Activated naive CD4-positive, alpha-beta T cell treated with anti-CD3 and anti-CD28 coated beads, Interleukin-2, amount 10 ng/mL, durations not matched to agents 7 days and 5 days (primary cell): ENCODE data around the gene CCDC97.
"Not testable (repeated sequence)": the region's sequence is repeated elsewhere in the genome, so short reads cannot be mapped to it uniquely, and the experiment has no call there.

Experiments used
- CTCF ChIA-PET: fragments of 350-600 bp; sonication (Branson Sonifier 250); formaldehyde crosslinking; loops from one replicate; lab custom pipeline; 2021; ENCODE audit warnings: antibody characterized with exemption; lab: Charles Lee
- DNase-seq: peaks from one replicate; pipeline ENCODE4 v3.0.0-alpha.2; 2020
- H3K27ac Mint-ChIP-seq: one replicate; pipeline ENCODE4 v1.8.0; 2021; ENCODE audit warnings: mild to moderate bottlenecking, moderate library complexity, mixed read lengths
- H3K27me3 Mint-ChIP-seq: one replicate; pipeline ENCODE4 v1.8.0; 2021; ENCODE audit warnings: mild to moderate bottlenecking, mixed read lengths
- H3K36me3 Mint-ChIP-seq: one replicate; pipeline ENCODE4 v1.8.0; 2021; ENCODE audit warnings: mixed read lengths
- H3K4me1 Mint-ChIP-seq: one replicate; pipeline ENCODE4 v1.8.0; 2021; ENCODE audit warnings: mixed read lengths
- H3K4me3 Mint-ChIP-seq: one replicate; pipeline ENCODE4 v1.8.0; 2021; ENCODE audit warnings: mild to moderate bottlenecking, moderate library complexity, mixed read lengths
- H3K9me3 Mint-ChIP-seq: one replicate; pipeline ENCODE4 v1.8.0; 2021; ENCODE audit warnings: mixed read lengths

Gene CCDC97

DNA sequence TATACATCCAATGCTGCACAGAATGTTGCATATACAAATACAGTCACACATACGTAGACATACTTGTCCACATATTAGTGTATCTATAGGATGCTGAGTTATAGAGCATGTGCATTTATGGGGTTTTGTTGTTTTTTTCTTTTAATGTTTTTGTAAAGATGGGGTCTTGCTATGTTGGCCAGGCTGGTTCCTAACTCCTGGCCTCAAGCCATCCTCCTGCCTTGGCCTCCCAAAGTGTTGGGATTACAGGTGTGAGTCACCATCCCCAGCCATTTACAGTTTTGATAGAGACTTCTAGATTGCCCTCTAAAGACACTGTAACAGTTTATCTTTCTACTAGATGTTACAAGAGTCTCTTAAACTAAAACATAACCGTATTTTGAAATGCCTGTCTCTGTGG, 31.5 kb upstream of the CCDC97 start:
- Mint-ChIP-seq H3K36me3 (peaks cover 69% of the 10 kb centered on the region), H3K9me3 (no peaks in the 10 kb centered on the region), H3K27me3 (no peaks in the 10 kb centered on the region), H3K27ac (no peak overlapping the region), H3K4me1 (no peaks in the 10 kb centered on the region), H3K4me3 (no peak overlapping the region)
- DNase-seq, result no peak
- CTCF ChIA-PET, result no interaction called here

DNA sequence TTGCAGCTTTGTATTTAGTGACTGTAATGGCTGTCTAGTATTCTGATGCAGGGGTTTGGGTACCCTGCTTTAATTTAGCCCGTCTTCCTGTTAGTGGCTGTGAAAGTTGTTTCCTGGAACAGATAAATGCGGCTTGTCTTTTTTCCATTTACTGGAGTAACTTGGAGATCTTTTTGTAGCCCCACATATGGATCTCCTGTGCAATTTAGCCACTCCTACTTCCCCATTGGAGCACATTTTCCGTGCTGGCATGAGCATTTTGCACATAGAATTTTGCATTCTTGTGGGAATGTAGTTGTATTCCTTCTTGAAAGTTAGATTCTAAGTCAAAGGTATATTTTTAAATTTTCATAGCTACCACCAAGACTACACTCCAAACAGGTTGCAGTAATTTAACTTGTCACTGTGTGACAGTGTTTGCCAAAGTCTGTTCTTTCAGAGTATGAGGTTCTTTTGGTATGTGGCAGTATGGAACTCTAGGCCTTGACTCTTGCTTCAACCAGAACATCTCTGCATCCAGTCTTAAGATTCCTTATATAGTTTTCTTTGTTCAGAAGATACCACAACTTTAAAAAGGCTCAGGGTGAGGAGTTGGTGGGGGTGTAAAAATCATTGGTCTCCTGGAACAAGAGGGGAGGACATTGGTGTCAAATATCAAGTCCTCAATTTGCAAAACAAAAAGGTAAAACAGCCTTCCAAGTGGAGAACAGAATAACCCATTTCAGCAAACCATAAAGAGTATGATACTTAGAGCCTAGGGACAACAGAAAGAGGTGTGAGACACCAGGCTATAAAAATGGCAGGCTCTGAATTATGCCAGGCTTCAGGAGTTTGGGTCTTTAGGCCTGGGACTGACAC, 21.1 kb upstream of the CCDC97 start:
- CTCF ChIA-PET, result interaction anchor here (0.8 to 1.2 kb wide), 2 partner anchors 20 to 159 kb away, joined by 3 read pairs; no protein-coding TSS in a partner anchor
- Mint-ChIP-seq H3K36me3 (peaks cover 68% of the 10 kb centered on the region), H3K9me3 (no peaks in the 10 kb centered on the region), H3K4me1 (peaks cover 7% of the 10 kb centered on the region), H3K27ac (peak overlapping the region; percentile 71), H3K4me3 (no peak overlapping the region), H3K27me3 (no peaks in the 10 kb centered on the region)
- no peak for DNase-seq

GRCh38 chr19:41289814-41290213, 20.2 kb upstream of the CCDC97 start:
- DNase-seq, H3K27ac Mint-ChIP-seq, H3K27me3 Mint-ChIP-seq, CTCF ChIA-PET, H3K4me3 Mint-ChIP-seq, H3K9me3 Mint-ChIP-seq, H3K4me1 Mint-ChIP-seq: not testable (repeated sequence)
- peaks cover 73% of the 10 kb centered on the region for H3K36me3 Mint-ChIP-seq

GRCh38 chr19:41294393-41294792, 15.6 kb upstream of the CCDC97 start:
- no peak overlapping the region for H3K4me3 Mint-ChIP-seq
- no peaks in the 10 kb centered on the region for H3K27me3 Mint-ChIP-seq
- H3K27ac Mint-ChIP-seq, result no peak overlapping the region
- no peak for DNase-seq
- peaks cover 36% of the 10 kb centered on the region for H3K4me1 Mint-ChIP-seq
- H3K9me3 Mint-ChIP-seq, result no peaks in the 10 kb centered on the region
- H3K36me3 Mint-ChIP-seq, result peaks cover 76% of the 10 kb centered on the region
- CTCF ChIA-PET, result interaction anchor here (1.0 to 1.2 kb wide), 2 partner anchors 11 to 20 kb away, joined by 3 read pairs; no protein-coding TSS in a partner anchor

DNA sequence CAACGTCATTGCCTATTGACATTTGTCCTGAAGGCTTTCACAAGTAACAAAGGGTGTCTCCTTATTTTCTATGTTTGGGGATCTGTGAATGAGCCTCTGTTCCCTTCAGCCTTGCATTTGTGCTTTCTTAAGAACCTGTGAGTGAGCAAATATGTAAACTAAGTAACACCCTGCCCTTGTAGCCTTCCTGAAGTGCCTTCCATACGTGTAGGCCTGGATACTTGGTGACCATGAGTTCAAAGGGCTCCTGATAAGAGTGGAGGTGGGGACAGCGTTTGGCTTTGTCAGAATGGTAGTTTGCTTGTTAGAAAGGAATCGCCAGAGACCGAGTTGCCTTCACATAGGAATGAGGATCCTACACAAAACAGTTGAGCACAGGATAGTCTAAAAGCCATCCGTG, 14.5 kb upstream of the CCDC97 start:
- CTCF ChIA-PET, result interaction anchor here (0.9 to 1.8 kb wide), 2 partner anchors 10 to 13 kb away, joined by 3 read pairs; no protein-coding TSS in a partner anchor
- H3K4me1 Mint-ChIP-seq, result peaks cover 47% of the 10 kb centered on the region
- H3K4me3 Mint-ChIP-seq, result no peak overlapping the region
- H3K27me3 Mint-ChIP-seq, result no peaks in the 10 kb centered on the region
- no peak for DNase-seq
- no peaks in the 10 kb centered on the region for H3K9me3 Mint-ChIP-seq
- peaks cover 84% of the 10 kb centered on the region for H3K36me3 Mint-ChIP-seq
- peak overlapping the region; percentile 69 for H3K27ac Mint-ChIP-seq

GRCh38 chr19:41296433-41296871, 13.5 kb upstream of the CCDC97 start:
- Mint-ChIP-seq H3K36me3 (peaks cover 86% of the 10 kb centered on the region), H3K27me3 (no peaks in the 10 kb centered on the region), H3K4me3 (no peak overlapping the region), H3K4me1 (peaks cover 56% of the 10 kb centered on the region), H3K27ac (peak overlapping the region; percentile 75), H3K9me3 (no peaks in the 10 kb centered on the region)
- no peak for DNase-seq
- CTCF ChIA-PET, result interaction anchor here (0.9 to 1.8 kb wide), 2 partner anchors 9 to 12 kb away, joined by 3 read pairs; no protein-coding TSS in a partner anchor

DNA sequence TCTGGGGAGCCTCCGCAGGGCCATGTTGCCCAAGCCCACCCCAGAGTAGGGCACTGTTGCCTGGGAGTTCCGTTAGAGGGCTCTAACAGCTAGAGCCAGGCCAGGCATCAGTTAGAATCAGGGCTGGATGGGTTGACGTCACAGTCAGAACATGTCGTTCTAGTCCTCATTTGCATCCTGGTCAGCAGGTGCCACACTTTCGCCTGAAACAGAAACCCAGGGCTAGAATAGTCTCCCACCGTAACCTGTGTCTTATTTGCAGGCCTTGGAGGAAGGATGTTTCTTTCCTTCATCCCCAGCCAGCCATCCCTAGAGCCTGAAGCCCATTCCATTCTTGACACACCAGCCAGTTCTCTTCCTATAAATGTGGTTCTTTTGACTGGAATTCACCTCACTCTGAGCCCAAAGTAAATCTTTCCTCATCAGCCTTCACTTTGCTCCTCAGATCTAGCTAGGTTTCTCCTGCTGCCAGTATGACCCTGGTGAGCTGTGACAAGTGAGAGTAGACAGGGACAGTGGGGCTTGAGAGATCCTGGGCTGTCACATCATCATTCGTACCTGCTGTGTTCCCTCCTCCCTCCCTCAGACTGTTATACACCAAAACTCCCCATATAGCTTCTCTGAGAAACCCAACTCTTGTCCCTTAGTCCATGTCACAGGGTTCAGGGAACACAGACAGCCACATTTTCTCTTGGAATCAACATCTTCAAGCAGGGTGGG, 12.2 kb upstream of the CCDC97 start:
- CTCF ChIA-PET, result interaction anchor here (0.5 to 2.9 kb wide), 4 partner anchors 12 to 90 kb away, joined by 3 to 20 read pairs (median 4); partner anchors contain the start of gene CCDC97
- peaks cover 85% of the 10 kb centered on the region for H3K36me3 Mint-ChIP-seq
- no peaks in the 10 kb centered on the region for H3K27me3 Mint-ChIP-seq
- H3K27ac Mint-ChIP-seq, result peak overlapping the region; percentile 64
- H3K9me3 Mint-ChIP-seq, result no peaks in the 10 kb centered on the region
- no peak overlapping the region for H3K4me3 Mint-ChIP-seq
- DNase-seq, result no peak
- H3K4me1 Mint-ChIP-seq, result peaks cover 70% of the 10 kb centered on the region

GRCh38 chr19:41298348-41298964, 11.5 kb upstream of the CCDC97 start:
- Mint-ChIP-seq H3K36me3 (peaks cover 87% of the 10 kb centered on the region), H3K4me1 (peaks cover 76% of the 10 kb centered on the region), H3K27ac (peak overlapping the region; percentile 64), H3K4me3 (no peak overlapping the region), H3K27me3 (no peaks in the 10 kb centered on the region), H3K9me3 (no peaks in the 10 kb centered on the region)
- DNase-seq, result no peak
- CTCF ChIA-PET, result interaction anchor here (1.1 to 2.9 kb wide), 3 partner anchors 11 to 95 kb away, joined by 4 to 20 read pairs (median 4); partner anchors contain the start of gene CCDC97

DNA sequence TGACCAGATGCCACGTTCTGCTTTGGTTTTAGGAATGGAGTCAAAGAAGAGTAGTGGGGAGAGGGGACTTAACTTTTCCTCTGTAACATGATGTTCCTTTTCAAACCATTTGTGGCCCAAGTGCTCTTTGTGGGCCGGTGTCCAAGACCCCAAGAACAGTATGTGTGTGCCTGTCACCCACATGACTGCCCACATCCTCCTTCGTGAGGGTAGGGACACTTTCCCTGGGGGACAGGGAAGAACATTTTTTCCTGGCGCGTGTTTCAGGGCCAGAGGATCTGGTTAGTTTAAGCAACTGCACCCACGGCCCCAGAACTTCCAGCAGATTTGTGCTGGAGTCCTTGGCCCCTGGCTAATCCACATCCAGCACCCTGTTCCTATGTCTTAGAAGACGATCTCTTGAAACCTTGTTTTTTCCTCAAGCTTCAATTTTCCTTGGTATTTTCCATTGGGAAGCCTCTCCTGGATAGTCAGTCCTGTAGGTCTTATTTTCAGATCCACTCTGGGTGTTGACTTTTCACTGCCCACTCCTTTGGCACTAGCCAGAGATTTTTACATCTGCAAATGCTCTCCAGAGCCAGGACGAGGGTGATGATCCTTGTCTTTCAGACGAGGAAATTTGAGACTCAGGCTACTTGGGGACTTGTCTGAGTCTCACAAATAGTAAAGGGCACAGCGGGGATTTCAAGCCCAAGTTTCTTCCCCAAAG, 10.8 kb upstream of the CCDC97 start:
- no peak overlapping the region for H3K4me3 Mint-ChIP-seq
- H3K27ac Mint-ChIP-seq, result peak overlapping the region; percentile 95
- peaks cover 84% of the 10 kb centered on the region for H3K4me1 Mint-ChIP-seq
- H3K27me3 Mint-ChIP-seq, result no peaks in the 10 kb centered on the region
- CTCF ChIA-PET, result interaction anchor here (0.6 to 2.9 kb wide), 3 partner anchors 10 to 264 kb away, joined by 3 to 20 read pairs (median 4); partner anchors contain the start of gene CCDC97
- DNase-seq, result no peak
- peaks cover 89% of the 10 kb centered on the region for H3K36me3 Mint-ChIP-seq
- no peaks in the 10 kb centered on the region for H3K9me3 Mint-ChIP-seq

GRCh38 chr19:41299755-41300089, 10.2 kb upstream of the CCDC97 start:
- peaks cover 89% of the 10 kb centered on the region for H3K4me1 Mint-ChIP-seq
- H3K36me3 Mint-ChIP-seq, result peaks cover 89% of the 10 kb centered on the region
- no peaks in the 10 kb centered on the region for H3K9me3 Mint-ChIP-seq
- peak overlapping the region; percentile 95 for H3K27ac Mint-ChIP-seq
- CTCF ChIA-PET, result interaction anchor here (0.6 to 2.9 kb wide), 3 partner anchors 10 to 264 kb away, joined by 3 to 20 read pairs (median 4); partner anchors contain the start of gene CCDC97
- DNase-seq, result peak; percentile 43
- no peak overlapping the region for H3K4me3 Mint-ChIP-seq
- H3K27me3 Mint-ChIP-seq, result no peaks in the 10 kb centered on the region

- no peak for DNase-seq
- Mint-ChIP-seq H3K27ac (peak overlapping the region; percentile 95), H3K4me3 (no peak overlapping the region), H3K4me1 (peaks cover 96% of the 10 kb centered on the region), H3K9me3 (no peaks in the 10 kb centered on the region), H3K36me3 (peaks cover 89% of the 10 kb centered on the region), H3K27me3 (no peaks in the 10 kb centered on the region)
- CTCF ChIA-PET, result interaction anchor here (1.1 to 3.7 kb wide), 3 partner anchors 15 to 96 kb away, joined by 5 to 13 read pairs (median 5); partner anchors contain the start of gene HNRNPUL1
These were observed 9.4 kb upstream of the CCDC97 start for GRCh38 chr19:41300555-41300954.

DNA sequence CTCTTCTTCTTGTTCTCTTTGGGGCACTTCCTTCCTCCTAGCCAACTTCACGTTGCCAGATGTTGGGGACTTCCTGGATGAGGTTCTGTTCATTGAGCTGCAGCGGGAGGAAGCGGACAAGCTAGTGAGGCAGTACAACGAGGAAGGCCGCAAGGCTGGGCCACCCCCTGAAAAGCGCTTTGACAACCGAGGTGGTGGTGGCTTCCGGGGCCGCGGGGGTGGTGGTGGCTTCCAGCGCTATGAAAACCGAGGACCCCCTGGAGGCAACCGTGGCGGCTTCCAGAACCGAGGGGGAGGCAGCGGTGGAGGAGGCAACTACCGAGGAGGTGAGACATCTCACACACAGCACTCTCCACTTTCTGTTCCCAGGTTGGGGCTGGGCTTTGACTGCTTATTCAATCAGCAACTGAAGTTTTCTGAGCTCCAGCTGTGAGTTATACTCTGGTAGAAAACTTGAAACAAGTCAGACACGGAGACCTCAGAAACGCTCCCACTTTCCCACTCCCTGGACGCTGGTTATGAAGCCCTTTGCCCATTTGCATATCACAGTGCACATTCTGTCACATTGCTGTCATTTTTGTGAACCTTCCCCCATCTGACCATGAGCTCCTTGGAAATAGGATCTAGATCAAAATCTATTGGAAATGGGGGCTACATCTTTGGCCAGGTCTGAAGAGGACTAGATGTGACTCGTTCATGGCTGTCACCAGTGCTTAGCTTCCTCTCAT, 7.2 kb upstream of the CCDC97 start:
- Mint-ChIP-seq H3K36me3 (peaks cover 90% of the 10 kb centered on the region), H3K27me3 (no peaks in the 10 kb centered on the region), H3K4me3 (peak overlapping the region; percentile 74), H3K4me1 (peaks cover 98% of the 10 kb centered on the region), H3K27ac (peak overlapping the region; percentile 95), H3K9me3 (no peaks in the 10 kb centered on the region)
- DNase-seq, result peak; percentile 73
- CTCF ChIA-PET, result interaction anchor here (0.9 to 3.7 kb wide), 3 partner anchors 22 to 52 kb away, joined by 4 to 13 read pairs (median 4); partner anchors contain the start of gene HNRNPUL1
